Endothelial cell of umbilical vein (primary cell): ENCODE results near the gene CELA3B. TPM values are rescaled to one million over a fixed set of nuclear protein-coding genes. Genes with fewer than 3 reads are reported as not detected.
"Not testable (repeated sequence)": the region's sequence is repeated elsewhere in the genome, so short reads cannot be mapped to it uniquely, and the experiment has no call there.

Experiments
- BruUV-seq: library from RNA; stranded (reverse); fragments of 400-500 nt; replicated peaks from 2 replicates; lab custom pipeline; 2021; lab: Mats Ljungman, UMichigan
- CTCF ChIA-PET: fragments of 300-600, 350-600 bp; sonication (Branson Sonifier 250); formaldehyde crosslinking; loops from one replicate; lab custom pipeline; 2021; ENCODE audit warnings: antibody characterized with exemption, inconsistent platforms; lab: Charles Lee
- POLR2A ChIA-PET: fragments of 300-600, 350-600 bp; sonication (Branson Sonifier 250); formaldehyde crosslinking; loops from one replicate; lab custom pipeline; 2021; ENCODE audit warnings: antibody characterized with exemption, inconsistent platforms; lab: Charles Lee
- DNase-seq: peaks from one replicate; pipeline ENCODE4 v3.0.0-alpha.2; 2011; ENCODE audit warnings: low read depth, low spot score
- FAIRE-seq: peaks from 2 replicates; lab custom pipeline; 2011; peaks lifted over from hg19 to GRCh38; lab: Jason Lieb, UNC
- H2AFZ ChIP-seq: 2 replicates; pipeline ENCODE4 v1.6.0; 2012; ENCODE audit warnings: low read depth, low read length, control low read depth, inconsistent platforms
- H3K27ac ChIP-seq: 2 replicates; pipeline ENCODE4 v1.5.1; 2011; ENCODE audit warnings: low read depth, mild to moderate bottlenecking, control low read depth, low read length, moderate library complexity; ENCODE audit not compliant: insufficient read depth
- H3K27me3 ChIP-seq, 2 experiments: 2 replicates each; pipeline versions ENCODE4 v1.6.0 to v1.6.1; 2011; ENCODE audit warnings: low read length in 2 of 2, mixed read lengths in 1 of 2; ENCODE audit not compliant: control insufficient read depth in 2 of 2, insufficient read depth in 2 of 2
- H3K36me3 ChIP-seq, 2 experiments: 2 replicates in 1 of 2; 3 replicates in 1 of 2; pipeline ENCODE4 v1.5.1; 2011; ENCODE audit warnings: low read length in 2 of 2, mild to moderate bottlenecking in 1 of 2, moderate library complexity in 1 of 2; ENCODE audit not compliant: control insufficient read depth in 2 of 2, insufficient read depth in 2 of 2; ENCODE audit errors: extremely low read depth in 1 of 2
- H3K4me1 ChIP-seq: 3 replicates; pipeline ENCODE4 v1.5.1; 2011; ENCODE audit warnings: mild to moderate bottlenecking, low read length; ENCODE audit not compliant: control insufficient read depth, insufficient read depth; ENCODE audit errors: extremely low read depth
- H3K4me2 ChIP-seq: 2 replicates; pipeline ENCODE4 v1.6.1; 2011; ENCODE audit warnings: low read length, control low read depth, mixed read lengths; ENCODE audit not compliant: insufficient read depth
- H3K4me3 ChIP-seq, 3 experiments: fragments of 200-600 bp in 1 of 3; sonication (generic), shearing (Covaris generic) in 1 of 3; replicated peaks in 1 of 3; 2 replicates each; pipeline ENCODE4 v1.5.1; 2011 to 2016; ENCODE audit warnings: control low read depth in 3 of 3, low read length in 3 of 3, mild to moderate bottlenecking in 2 of 3, inconsistent platforms in 1 of 3, low read depth in 1 of 3, moderate library complexity in 1 of 3; ENCODE audit not compliant: insufficient read depth in 1 of 3
- H3K79me2 ChIP-seq: 2 replicates; pipeline ENCODE4 v1.6.0; 2012; ENCODE audit warnings: low read length, inconsistent platforms; ENCODE audit not compliant: control insufficient read depth, insufficient read depth
- H3K9ac ChIP-seq: replicated peaks from 2 replicates; pipeline ENCODE3; 2011; ENCODE audit warnings: low read length, control low read depth; ENCODE audit not compliant: insufficient read depth; ENCODE audit errors: extremely low read depth
- H3K9me1 ChIP-seq: replicated peaks from 3 replicates; pipeline ENCODE4 v1.6.0; 2011; ENCODE audit warnings: mild to moderate bottlenecking, low read length; ENCODE audit not compliant: control insufficient read depth, insufficient read depth; ENCODE audit errors: extremely low read depth
- H3K9me3 ChIP-seq: replicated peaks from 2 replicates; pipeline ENCODE4 v1.5.1; 2012; ENCODE audit warnings: low read length, inconsistent platforms; ENCODE audit not compliant: control insufficient read depth, insufficient read depth
- H4K20me1 ChIP-seq: replicated peaks from 2 replicates; pipeline ENCODE3; 2011; ENCODE audit warnings: mild to moderate bottlenecking, low read length; ENCODE audit not compliant: control insufficient read depth, insufficient read depth; ENCODE audit errors: extremely low read depth
- GATA2 ChIP-seq: IDR thresholded peaks from 2 replicates; pipeline ENCODE4 v1.7.0; 2011; ENCODE audit warnings: low read depth, mild to moderate bottlenecking, moderate library complexity, mixed read lengths, low read length; ENCODE audit not compliant: insufficient read length, insufficient read depth
- JUN ChIP-seq: IDR thresholded peaks from 2 replicates; pipeline ENCODE4 v1.6.1; 2011; ENCODE audit warnings: borderline replicate concordance, low read depth; ENCODE audit not compliant: insufficient read length, insufficient read depth
- dilution Hi-C: fragments of 300-500 bp; cut with MboI; formaldehyde crosslinking; loops from one replicate; pipeline ENCODE4 v1.15.0; 2019; ENCODE audit warnings: low sequenced_read_pairs; ENCODE audit not compliant: extremely low pct_ligation_motif_present
- intact Hi-C: fragments of 100-400 bp; cut with micrococcal nuclease; formaldehyde crosslinking; loops from one replicate; pipeline ENCODE4 v1.10.0; 2022
- polyA plus RNA-seq, 4 experiments: library from polyadenylated mRNA; depleted of rRNA in 3 of 4; stranded (reverse) in 3 of 4; unstranded in 1 of 4; fragments of >200 nt; gene quantifications; 2 replicates each; pipeline versions ENCODE4 v1.2.1 to v1.2.3, GENCODE V29; 2011 to 2012; ENCODE audit warnings: missing spikeins in 1 of 4
- total RNA-seq: library from RNA; stranded (reverse); gene quantifications from 2 replicates; pipeline ENCODE4 v1.2.3, GENCODE V29; 2021

Gene CELA3B
- total and polyA plus RNA-seq, 2 donors (not counting 3 experiments of a cell fraction or from before 2014, with no cell fraction given) = 0.32 TPM; not detected in 1

DNA sequence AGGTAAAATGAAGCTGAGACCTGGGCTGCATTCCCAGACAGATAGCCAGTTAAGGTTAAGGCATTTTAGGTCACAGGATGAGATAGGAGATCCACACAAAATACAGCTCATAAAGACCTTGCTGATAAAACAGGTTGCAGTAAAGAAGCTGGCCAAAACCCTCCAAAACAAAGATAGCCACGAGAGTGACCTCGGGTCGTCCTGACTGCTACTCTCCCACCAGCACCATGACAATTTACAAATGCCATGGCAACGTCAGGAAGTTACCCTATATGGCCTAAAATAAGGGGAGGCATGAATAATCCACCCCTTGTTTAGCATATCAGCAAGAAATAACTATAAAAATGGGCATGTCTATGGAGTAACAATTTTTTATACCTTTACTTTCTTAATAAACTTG lies 6.3 kb upstream of the CELA3B start:
- H3K4me2 ChIP-seq, H3K9ac ChIP-seq, dilution Hi-C loops, H3K27ac ChIP-seq, DNase-seq, H3K9me1 ChIP-seq, H3K4me3 ChIP-seq, H3K27me3 ChIP-seq, H2AFZ ChIP-seq, H3K9me3 ChIP-seq, H3K36me3 ChIP-seq, H4K20me1 ChIP-seq, H3K79me2 ChIP-seq, POLR2A ChIA-PET, CTCF ChIA-PET, BruUV-seq: not testable (repeated sequence)
- H3K4me1 ChIP-seq = peaks cover 26% of the 10 kb centered on the region
- FAIRE-seq = peak; percentile 37
- intact Hi-C loops = loop anchor here (5.0 kb wide), 1 partner anchor 57 kb away; no protein-coding TSS in a partner anchor

DNA sequence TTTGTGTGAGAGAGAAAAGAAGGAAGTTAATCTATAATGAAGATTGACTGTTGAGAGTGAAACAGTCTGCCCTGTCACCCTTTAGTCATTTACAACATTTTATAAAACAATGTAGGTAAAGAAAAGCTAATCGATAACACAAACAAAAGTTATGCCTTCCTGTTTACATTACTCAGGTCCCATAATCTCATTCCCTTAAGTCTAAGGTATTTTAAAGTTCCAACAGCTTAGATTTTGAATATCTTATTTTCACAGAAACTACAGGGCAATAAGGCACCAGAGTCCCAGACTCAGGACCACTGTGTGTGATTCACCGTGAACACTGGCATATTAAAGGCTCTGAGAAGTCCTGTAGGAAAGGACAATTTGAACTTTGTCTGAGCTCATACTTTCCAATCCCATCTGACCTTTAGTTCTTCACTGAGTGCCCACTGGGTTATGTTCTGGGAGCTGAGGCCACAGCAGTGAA lies 3.8 kb upstream of the CELA3B start:
- TF ChIP-seq JUN (peak; percentile 33), GATA2 (peak; percentile 49)
- H2AFZ ChIP-seq, H3K4me3 ChIP-seq, H3K79me2 ChIP-seq, H3K36me3 ChIP-seq, H3K9me3 ChIP-seq, H3K27me3 ChIP-seq, H3K9me1 ChIP-seq, dilution Hi-C loops, H3K4me2 ChIP-seq, H4K20me1 ChIP-seq: not testable (repeated sequence)
- BruUV-seq = TSS peak; percentile 8
- peak; percentile 98 for FAIRE-seq
- peak overlapping the region; percentile 96 for H3K27ac ChIP-seq
- POLR2A ChIA-PET = interaction anchor here (0.6 to 0.8 kb wide), 5 partner anchors 8 to 125 kb away, joined by 3 to 9 read pairs (median 3); partner anchors contain the start of gene HSPG2
- peak; percentile 86 for DNase-seq
- intact Hi-C loops = loop anchor here (1.0 to 5.0 kb wide), 2 partner anchors 25 to 54 kb away; no protein-coding TSS in a partner anchor
- CTCF ChIA-PET = interaction anchor here (0.6 to 1.3 kb wide), 5 partner anchors 10 to 443 kb away, joined by 3 to 5 read pairs (median 3); no protein-coding TSS in a partner anchor
- H3K4me1 ChIP-seq = peaks cover 26% of the 10 kb centered on the region
- peak overlapping the region; percentile 51 for H3K9ac ChIP-seq

- H3K27me3 ChIP-seq, H3K9me1 ChIP-seq, H3K4me2 ChIP-seq, H4K20me1 ChIP-seq, H2AFZ ChIP-seq, H3K9me3 ChIP-seq, H3K9ac ChIP-seq, dilution Hi-C loops, H3K4me3 ChIP-seq, H3K36me3 ChIP-seq, H3K79me2 ChIP-seq, FAIRE-seq, BruUV-seq, DNase-seq: not testable (repeated sequence)
- H3K4me1 ChIP-seq = peaks cover 26% of the 10 kb centered on the region
- CTCF ChIA-PET = interaction anchor here (1.1 to 1.3 kb wide), 2 partner anchors 32 to 34 kb away, joined by 3 read pairs; no protein-coding TSS in a partner anchor
- POLR2A ChIA-PET = interaction anchor here (0.6 kb wide), 1 partner anchor 8 kb away, joined by 3 read pairs; no protein-coding TSS in a partner anchor
- intact Hi-C loops = loop anchor here (1.0 to 5.0 kb wide), 3 partner anchors 24 to 63 kb away; no protein-coding TSS in a partner anchor
- peak overlapping the region; percentile 96 for H3K27ac ChIP-seq
These were observed 2.9 kb upstream of the CELA3B start for GRCh38 chr1:21973948-21974347.
